GM23338 (cell line): ENCODE results near the gene DNAAF8.

Experiments
- CREB1 ChIP-seq: fragments of 250-450 bp; sonication (Bioruptor Pico); IDR thresholded peaks from 2 replicates; pipeline ENCODE4 v1.5.0; 2020; ENCODE audit warnings: low read depth, mild to moderate bottlenecking, moderate library complexity
- EZH2 ChIP-seq: fragments of 200-600 bp; sonication (generic); IDR thresholded peaks from one replicate; pipeline ENCODE4 v1.8.0; 2017; ENCODE audit warnings: antibody characterized with exemption, mild to moderate bottlenecking, low read depth; ENCODE audit not compliant: unreplicated experiment
- EZH2phosphoT487 ChIP-seq: fragments of 200-600 bp; sonication (generic); IDR thresholded peaks from one replicate; pipeline ENCODE4 v1.8.1; 2018; ENCODE audit warnings: antibody characterized with exemption; ENCODE audit not compliant: unreplicated experiment
- JUNB ChIP-seq: IDR thresholded peaks from one replicate; pipeline ENCODE4 v1.6.1; 2016; ENCODE audit warnings: antibody characterized with exemption; ENCODE audit not compliant: unreplicated experiment
- NANOG ChIP-seq: IDR thresholded peaks from 2 replicates; pipeline ENCODE4 v1.6.1; 2016; ENCODE audit warnings: antibody characterized with exemption, borderline replicate concordance
- POLR2AphosphoS5 ChIP-seq: IDR thresholded peaks from 2 replicates; pipeline ENCODE4 v1.6.1; 2016; ENCODE audit warnings: antibody characterized with exemption, low read depth
- STAT1 ChIP-seq: IDR thresholded peaks from one replicate; pipeline ENCODE4 v1.6.1; 2016; ENCODE audit warnings: antibody characterized with exemption; ENCODE audit not compliant: unreplicated experiment
- ZNF114 ChIP-seq: fragments of 250-450 bp; sonication (Bioruptor Pico); IDR thresholded peaks from 2 replicates; pipeline ENCODE4 v1.5.0; 2020; ENCODE audit warnings: mild to moderate bottlenecking, moderate library complexity
- ZNF331 ChIP-seq: fragments of 250-450 bp; sonication (Bioruptor Pico); IDR thresholded peaks from 2 replicates; pipeline ENCODE4 v1.5.0; 2020; ENCODE audit warnings: low read depth, mild to moderate bottlenecking, moderate library complexity
- TF ChIP-seq, protein P1 (sequence below), 2 experiments: fragments of 200-600 bp in 1 of 2; sonication (generic) in 1 of 2; conservative IDR thresholded peaks; 2 replicates each; pipeline versions ENCODE4 v1.5.1 to v1.6.1; 2016 to 2017; ENCODE audit warnings: antibody characterized with exemption in 2 of 2, low read depth in 2 of 2, mild to moderate bottlenecking in 2 of 2, moderate library complexity in 1 of 2
- TF ChIP-seq, protein P2 (sequence below): IDR thresholded peaks from one replicate; pipeline ENCODE4 v1.6.1; 2018; ENCODE audit warnings: antibody characterized with exemption; ENCODE audit not compliant: unreplicated experiment
- TF ChIP-seq, protein P3 (sequence below): IDR thresholded peaks from 2 replicates; pipeline ENCODE4 v1.6.1; 2016; ENCODE audit warnings: antibody characterized with exemption
- TF ChIP-seq, protein P4 (sequence below): fragments of 250-450 bp; sonication (Bioruptor Pico); IDR thresholded peaks from 2 replicates; pipeline ENCODE4 v1.5.0; 2020; ENCODE audit warnings: mild to moderate bottlenecking, moderate library complexity

DNA sequence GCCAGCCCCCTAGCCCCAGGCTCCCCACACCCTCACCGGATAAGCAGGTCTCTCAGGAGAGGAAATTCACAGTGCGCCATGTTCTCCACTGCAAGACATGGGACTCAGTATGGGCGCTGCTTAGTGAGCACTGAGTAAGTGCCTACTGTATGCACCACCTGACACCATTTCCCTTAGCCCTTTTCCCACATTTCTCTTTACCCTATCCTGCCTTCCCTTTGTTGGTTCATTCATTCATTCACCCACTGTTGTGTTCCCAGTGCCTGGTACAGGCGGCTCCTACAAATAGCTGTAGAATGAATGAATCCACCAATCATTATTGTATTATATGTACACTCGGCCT lies 43.7 kb downstream of the DNAAF8 start:
- TF ChIP-seq, protein P1, sequence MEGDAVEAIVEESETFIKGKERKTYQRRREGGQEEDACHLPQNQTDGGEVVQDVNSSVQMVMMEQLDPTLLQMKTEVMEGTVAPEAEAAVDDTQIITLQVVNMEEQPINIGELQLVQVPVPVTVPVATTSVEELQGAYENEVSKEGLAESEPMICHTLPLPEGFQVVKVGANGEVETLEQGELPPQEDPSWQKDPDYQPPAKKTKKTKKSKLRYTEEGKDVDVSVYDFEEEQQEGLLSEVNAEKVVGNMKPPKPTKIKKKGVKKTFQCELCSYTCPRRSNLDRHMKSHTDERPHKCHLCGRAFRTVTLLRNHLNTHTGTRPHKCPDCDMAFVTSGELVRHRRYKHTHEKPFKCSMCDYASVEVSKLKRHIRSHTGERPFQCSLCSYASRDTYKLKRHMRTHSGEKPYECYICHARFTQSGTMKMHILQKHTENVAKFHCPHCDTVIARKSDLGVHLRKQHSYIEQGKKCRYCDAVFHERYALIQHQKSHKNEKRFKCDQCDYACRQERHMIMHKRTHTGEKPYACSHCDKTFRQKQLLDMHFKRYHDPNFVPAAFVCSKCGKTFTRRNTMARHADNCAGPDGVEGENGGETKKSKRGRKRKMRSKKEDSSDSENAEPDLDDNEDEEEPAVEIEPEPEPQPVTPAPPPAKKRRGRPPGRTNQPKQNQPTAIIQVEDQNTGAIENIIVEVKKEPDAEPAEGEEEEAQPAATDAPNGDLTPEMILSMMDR (conservative IDR thresholded peaks at IDR 0.05; ENCODE audit: low read depth in 2 of 2) = no peak
- TF ChIP-seq STAT1 (no peak), POLR2AphosphoS5 (no peak), EZH2 (no peak), EZH2phosphoT487 (no peak), NANOG (no peak), ZNF331 (CRISPR knock-in tag) (no peak), JUNB (no peak), ZNF114 (no peak), CREB1 (CRISPR knock-in tag) (no peak)
- TF ChIP-seq, protein P2, sequence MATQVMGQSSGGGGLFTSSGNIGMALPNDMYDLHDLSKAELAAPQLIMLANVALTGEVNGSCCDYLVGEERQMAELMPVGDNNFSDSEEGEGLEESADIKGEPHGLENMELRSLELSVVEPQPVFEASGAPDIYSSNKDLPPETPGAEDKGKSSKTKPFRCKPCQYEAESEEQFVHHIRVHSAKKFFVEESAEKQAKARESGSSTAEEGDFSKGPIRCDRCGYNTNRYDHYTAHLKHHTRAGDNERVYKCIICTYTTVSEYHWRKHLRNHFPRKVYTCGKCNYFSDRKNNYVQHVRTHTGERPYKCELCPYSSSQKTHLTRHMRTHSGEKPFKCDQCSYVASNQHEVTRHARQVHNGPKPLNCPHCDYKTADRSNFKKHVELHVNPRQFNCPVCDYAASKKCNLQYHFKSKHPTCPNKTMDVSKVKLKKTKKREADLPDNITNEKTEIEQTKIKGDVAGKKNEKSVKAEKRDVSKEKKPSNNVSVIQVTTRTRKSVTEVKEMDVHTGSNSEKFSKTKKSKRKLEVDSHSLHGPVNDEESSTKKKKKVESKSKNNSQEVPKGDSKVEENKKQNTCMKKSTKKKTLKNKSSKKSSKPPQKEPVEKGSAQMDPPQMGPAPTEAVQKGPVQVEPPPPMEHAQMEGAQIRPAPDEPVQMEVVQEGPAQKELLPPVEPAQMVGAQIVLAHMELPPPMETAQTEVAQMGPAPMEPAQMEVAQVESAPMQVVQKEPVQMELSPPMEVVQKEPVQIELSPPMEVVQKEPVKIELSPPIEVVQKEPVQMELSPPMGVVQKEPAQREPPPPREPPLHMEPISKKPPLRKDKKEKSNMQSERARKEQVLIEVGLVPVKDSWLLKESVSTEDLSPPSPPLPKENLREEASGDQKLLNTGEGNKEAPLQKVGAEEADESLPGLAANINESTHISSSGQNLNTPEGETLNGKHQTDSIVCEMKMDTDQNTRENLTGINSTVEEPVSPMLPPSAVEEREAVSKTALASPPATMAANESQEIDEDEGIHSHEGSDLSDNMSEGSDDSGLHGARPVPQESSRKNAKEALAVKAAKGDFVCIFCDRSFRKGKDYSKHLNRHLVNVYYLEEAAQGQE = no peak
- TF ChIP-seq, protein P3, sequence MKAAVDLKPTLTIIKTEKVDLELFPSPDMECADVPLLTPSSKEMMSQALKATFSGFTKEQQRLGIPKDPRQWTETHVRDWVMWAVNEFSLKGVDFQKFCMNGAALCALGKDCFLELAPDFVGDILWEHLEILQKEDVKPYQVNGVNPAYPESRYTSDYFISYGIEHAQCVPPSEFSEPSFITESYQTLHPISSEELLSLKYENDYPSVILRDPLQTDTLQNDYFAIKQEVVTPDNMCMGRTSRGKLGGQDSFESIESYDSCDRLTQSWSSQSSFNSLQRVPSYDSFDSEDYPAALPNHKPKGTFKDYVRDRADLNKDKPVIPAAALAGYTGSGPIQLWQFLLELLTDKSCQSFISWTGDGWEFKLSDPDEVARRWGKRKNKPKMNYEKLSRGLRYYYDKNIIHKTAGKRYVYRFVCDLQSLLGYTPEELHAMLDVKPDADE = no peak
- TF ChIP-seq, protein P4, sequence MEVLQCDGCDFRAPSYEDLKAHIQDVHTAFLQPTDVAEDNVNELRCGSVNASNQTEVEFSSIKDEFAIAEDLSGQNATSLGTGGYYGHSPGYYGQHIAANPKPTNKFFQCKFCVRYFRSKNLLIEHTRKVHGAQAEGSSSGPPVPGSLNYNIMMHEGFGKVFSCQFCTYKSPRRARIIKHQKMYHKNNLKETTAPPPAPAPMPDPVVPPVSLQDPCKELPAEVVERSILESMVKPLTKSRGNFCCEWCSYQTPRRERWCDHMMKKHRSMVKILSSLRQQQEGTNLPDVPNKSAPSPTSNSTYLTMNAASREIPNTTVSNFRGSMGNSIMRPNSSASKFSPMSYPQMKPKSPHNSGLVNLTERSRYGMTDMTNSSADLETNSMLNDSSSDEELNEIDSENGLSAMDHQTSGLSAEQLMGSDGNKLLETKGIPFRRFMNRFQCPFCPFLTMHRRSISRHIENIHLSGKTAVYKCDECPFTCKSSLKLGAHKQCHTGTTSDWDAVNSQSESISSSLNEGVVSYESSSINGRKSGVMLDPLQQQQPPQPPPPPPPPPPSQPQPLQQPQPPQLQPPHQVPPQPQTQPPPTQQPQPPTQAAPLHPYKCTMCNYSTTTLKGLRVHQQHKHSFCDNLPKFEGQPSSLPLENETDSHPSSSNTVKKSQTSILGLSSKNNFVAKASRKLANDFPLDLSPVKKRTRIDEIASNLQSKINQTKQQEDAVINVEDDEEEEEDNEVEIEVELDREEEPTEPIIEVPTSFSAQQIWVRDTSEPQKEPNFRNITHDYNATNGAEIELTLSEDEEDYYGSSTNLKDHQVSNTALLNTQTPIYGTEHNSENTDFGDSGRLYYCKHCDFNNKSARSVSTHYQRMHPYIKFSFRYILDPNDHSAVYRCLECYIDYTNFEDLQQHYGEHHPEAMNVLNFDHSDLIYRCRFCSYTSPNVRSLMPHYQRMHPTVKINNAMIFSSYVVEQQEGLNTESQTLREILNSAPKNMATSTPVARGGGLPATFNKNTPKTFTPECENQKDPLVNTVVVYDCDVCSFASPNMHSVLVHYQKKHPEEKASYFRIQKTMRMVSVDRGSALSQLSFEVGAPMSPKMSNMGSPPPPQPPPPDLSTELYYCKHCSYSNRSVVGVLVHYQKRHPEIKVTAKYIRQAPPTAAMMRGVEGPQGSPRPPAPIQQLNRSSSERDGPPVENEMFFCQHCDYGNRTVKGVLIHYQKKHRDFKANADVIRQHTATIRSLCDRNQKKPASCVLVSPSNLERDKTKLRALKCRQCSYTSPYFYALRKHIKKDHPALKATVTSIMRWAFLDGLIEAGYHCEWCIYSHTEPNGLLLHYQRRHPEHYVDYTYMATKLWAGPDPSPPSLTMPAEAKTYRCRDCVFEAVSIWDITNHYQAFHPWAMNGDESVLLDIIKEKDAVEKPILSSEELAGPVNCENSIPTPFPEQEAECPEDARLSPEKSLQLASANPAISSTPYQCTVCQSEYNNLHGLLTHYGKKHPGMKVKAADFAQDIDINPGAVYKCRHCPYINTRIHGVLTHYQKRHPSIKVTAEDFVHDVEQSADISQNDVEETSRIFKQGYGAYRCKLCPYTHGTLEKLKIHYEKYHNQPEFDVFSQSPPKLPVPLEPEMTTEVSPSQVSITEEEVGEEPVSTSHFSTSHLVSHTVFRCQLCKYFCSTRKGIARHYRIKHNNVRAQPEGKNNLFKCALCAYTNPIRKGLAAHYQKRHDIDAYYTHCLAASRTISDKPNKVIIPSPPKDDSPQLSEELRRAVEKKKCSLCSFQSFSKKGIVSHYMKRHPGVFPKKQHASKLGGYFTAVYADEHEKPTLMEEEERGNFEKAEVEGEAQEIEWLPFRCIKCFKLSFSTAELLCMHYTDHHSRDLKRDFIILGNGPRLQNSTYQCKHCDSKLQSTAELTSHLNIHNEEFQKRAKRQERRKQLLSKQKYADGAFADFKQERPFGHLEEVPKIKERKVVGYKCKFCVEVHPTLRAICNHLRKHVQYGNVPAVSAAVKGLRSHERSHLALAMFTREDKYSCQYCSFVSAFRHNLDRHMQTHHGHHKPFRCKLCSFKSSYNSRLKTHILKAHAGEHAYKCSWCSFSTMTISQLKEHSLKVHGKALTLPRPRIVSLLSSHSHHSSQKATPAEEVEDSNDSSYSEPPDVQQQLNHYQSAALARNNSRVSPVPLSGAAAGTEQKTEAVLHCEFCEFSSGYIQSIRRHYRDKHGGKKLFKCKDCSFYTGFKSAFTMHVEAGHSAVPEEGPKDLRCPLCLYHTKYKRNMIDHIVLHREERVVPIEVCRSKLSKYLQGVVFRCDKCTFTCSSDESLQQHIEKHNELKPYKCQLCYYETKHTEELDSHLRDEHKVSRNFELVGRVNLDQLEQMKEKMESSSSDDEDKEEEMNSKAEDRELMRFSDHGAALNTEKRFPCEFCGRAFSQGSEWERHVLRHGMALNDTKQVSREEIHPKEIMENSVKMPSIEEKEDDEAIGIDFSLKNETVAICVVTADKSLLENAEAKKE (CRISPR knock-in tag) = no peak
